GM18858 (cell line): ENCODE results near the gene TMEM244.
"Not testable (repeated sequence)": the region's sequence is repeated elsewhere in the genome, so short reads cannot be mapped to it uniquely, and the experiment has no call there.

Experiments used
- ATAC-seq: cut with Tn5 transposase; IDR thresholded peaks from one replicate; pipeline ENCODE4 v1.9.1; 2021; ENCODE audit not compliant: unreplicated experiment

TMEM244 gene, protein sequence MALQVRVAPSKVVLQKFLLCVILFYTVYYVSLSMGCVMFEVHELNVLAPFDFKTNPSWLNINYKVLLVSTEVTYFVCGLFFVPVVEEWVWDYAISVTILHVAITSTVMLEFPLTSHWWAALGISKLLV

DNA sequence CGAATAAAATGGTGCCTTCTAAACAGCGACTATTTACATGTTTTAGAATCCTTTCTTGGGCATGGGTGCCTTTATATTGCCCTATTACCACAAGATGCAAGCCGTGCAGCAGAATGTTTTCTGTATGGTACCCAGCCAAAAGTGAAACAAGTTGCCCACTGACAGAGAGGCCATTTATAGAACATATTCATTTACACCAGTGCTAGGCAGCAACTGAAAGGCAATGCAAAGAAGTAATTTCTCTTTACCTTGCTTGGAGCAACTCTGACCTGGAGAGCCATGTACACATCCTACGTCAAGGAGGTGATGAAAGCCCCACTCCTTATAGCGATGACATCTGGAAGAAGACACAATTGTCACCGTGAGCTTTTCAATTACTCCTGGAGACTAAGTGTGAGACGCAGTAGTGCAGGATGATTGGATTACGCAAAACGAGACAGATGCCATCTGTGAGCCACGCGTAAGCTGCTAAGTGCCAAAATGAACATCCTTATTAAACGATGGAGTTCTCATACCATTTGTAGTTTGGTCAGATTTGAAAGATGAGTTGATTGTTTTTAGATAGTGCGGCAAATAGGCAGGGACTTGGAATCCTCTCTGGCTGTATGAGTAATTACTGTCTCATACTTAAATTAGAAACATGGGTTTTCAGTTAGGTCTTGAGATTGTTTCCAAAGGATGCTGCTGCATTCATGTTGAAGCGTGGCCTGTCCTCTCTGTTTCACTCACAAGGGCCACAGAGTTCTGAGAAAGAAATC lies at the start of gene TMEM244:
TMEM244 (minus strand) TSS at position 408 of the 758 bp plus-strand sequence; CDS start at position 281, 127 bp downstream.
- no peak for ATAC-seq

DNA sequence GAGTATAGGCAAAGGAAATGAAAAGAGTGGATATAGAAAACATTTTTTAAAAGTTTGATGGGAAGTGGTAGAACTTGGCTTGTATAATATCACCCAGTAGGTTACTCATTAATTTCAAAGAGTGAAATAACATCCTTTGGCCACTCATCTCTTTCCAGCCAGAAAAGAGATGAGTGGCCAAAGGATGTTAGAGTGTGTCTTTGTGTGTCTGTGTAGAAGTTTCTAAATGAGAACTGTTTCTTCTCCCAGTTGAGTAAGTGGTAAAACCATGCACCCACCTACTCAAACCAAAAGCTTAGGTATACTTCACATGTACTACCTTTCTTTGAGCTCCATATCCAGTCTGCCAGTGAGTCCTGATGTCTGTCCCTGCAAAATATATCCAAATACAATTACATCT lies 47.7 kb upstream of the TMEM244 start:
- ATAC-seq = peak; percentile 63

DNA sequence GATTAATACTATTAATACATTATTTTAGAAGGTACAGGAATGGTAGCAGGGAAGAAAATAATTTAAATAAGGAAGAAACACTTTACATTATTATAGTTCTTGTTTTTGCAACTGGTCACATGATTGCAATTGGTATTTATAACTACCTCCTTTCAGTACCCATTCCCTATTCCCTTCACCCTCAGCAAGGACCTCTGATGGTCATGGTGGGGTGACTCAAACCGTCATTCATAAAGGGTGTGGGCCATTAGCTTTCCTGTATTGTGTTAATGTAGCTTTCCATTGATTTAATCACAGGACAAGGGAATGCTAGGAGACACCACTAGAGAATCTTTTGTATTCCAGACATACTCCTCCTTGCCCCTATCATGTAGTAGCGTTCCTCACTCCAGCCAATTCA lies 47.2 kb upstream of the TMEM244 start:
- no peak for ATAC-seq

DNA sequence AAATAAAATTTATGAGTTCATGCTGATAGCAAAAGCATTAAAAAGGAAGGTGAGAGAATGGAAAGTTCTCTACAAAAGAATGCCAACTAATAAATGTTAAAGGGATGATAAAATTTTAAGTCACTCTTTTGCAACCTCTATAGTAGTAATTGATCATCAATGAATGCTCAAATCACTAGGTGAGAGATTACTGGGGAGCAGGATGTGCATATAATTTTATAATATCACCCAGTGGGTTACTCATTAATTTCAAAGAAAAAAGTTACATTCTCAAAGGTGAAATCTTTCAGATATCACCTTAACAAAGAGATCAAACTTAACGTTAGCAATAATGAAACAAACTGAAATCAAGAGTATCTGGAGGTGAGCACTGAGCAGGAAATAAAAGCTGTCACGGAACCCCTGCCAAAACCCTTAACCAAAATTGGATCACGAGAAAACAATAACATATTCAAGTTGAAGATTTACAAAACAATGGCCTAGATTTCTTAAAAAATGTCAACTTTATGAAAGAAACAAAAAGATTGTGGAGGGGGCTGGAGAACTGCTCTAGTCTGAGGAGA lies 45.5 kb upstream of the TMEM244 start:
- ATAC-seq = no peak

DNA sequence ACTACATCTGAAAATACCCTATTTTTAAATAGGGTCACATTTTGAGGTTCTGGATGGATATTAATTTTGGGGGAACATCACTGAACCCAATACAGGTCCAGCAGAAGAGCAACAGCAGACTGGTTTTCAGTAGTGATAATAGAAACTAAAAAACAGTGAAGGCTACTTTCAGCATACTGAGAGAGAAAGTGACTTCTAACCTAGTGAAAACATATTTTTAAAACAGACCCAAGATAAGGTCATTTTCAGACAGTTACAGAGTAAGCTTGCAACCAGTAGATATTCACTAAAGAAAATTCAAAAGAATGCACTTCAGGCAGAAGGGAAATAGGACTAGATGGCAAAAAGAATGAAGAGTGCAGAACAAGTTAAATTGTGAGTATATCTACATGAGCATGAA lies 42.0 kb upstream of the TMEM244 start:
- ATAC-seq = peak; percentile 53

DNA sequence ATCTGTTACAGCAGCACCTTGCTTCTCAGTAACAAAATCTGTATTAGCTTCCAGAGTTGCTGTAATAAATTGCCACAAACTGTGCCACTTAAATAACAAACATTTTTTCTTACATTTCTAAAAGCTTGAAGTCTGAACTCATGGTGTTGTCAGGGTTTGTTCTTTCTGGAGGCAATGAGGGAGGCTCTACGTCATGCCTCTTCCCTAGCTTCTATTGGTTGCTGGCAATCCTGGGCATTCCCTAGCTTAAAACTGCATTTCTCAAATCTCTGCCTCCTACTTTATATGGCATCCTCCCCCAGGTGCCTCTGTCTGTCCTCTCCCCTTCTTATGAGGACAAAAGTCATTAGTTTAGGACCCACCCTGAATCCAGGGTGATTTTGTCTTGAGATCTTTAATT lies 41.6 kb upstream of the TMEM244 start:
- ATAC-seq = no peak

DNA sequence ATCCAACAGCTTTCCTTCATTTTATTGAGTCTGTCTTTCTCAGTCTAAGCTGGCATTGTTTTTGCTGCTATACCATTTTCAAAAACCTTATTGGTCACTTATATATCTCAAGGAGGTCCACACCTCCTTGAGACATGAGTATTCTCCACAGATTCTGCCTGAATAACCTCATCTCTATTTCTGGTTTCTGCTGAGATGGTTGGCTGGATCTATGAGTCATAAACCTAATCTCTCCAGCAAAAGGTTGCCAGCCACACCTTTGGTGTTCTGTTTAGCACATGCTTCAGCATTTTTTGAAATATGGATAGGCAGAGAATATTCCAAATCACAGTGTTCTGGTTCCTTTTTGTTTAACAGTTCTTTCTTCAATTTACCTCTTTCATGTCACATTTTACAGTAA lies 40.8 kb upstream of the TMEM244 start:
- peak; percentile 53 for ATAC-seq

DNA sequence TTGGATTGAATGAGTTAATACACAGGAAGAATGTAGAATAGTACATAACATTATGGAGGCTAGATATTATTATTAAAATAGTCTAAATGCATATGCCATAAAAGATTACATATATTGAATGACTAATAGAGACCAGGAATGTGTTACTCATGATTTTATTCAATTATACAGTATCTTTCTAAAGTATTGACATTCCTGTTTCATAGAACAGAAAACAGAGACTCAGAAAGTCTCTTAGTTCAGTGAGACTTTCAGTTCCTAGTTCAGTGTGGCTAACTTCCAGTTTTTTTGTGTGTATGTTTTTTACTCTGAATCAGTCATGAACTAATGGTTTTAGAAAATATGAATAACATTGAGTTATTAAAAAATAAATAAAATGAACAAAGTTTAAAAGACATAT lies 34.6 kb upstream of the TMEM244 start:
- ATAC-seq = peak; percentile 74

DNA sequence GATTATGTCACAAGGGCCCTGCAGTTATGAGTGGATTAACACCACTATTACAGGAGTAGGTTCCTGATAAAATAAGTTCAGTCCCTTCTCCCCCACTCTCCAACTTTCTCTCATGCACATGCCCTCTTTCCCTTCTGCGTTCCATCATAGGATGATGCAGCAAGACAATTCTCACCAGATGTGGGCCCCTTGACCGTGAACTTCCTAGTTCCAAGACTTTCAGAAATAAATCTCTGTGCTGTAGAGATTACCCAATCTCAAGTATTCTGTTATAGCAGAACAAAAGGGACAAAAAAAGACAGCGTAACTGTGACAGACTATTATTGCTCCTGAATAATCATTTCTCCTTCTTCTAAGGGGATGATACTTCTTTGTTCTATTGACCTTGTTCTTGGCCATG lies 33.8 kb upstream of the TMEM244 start:
- no peak for ATAC-seq

DNA sequence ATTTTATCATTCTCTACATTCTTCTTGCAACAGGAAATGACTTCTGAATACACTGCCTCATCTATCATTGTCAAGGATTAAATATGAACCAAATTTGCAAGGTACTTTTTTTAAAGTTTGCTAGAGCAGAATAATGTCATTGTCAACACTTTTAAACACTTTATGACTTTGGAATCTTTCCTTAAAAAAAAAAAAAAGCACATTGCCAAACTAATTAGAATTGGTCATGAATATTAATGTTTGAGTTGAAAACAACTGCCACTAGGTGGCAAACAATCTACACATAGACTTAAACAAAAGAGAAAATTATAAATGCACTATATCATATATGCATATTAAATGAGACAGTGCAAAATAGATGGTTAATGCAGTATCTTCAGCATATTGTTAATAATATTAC lies 32.5 kb upstream of the TMEM244 start:
- no peak for ATAC-seq

DNA sequence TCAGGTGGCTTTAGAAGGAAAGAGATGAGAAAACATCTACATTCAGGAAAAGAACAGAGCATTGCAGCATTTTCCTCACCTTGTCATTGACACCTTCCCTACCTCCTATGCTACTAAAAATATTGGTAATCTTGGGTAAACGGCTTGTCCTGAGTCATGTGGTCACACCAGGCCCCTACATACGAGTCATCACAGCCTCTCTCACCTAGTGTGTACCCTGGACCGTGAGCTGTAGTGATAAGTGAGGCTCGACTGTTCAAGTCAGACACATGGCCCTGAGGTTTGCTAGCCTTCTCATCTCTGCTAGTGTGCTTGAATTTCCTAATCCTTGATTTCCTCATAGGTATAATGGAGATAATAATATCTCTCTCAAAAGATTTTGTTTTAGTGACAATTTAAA lies 29.6 kb upstream of the TMEM244 start:
- ATAC-seq = no peak

DNA sequence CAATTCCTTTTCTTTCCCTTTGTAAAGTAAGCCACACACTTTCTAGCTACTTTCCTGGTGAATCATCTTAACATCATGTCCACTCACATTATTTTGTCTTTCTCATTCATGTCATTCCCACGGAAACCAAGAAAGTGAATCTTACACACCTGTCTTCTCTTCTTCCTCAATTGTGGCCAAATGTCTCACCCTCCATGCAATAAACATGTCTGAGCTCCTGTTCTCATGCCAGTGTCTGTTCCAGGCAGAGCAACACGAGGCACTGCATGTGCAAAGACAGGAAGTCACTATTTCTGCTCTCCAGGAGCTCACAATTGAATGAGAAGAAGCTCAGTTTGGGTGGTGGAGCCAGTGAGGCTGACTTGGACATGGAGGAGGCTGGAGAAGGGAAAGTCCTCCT lies 29.0 kb upstream of the TMEM244 start:
- ATAC-seq = peak; percentile 51

DNA sequence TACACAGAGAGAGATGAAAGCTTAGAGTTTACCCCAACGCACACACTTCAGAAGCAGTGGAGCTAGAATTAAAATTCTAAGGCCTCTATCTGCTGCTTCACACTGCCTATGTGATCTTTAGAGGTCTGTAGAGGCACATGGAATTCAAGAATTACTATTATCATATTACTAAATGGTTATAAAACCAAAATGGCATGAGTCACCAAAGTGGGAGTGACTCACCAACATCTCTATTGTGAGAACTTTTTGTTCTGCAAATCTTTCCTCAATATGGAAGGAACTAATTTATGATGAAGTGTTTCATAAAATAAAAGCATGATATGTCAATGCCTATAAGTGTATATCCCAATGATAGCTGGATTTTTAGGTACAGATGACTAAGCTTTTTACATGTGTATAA lies 28.5 kb upstream of the TMEM244 start:
- ATAC-seq = no peak

DNA sequence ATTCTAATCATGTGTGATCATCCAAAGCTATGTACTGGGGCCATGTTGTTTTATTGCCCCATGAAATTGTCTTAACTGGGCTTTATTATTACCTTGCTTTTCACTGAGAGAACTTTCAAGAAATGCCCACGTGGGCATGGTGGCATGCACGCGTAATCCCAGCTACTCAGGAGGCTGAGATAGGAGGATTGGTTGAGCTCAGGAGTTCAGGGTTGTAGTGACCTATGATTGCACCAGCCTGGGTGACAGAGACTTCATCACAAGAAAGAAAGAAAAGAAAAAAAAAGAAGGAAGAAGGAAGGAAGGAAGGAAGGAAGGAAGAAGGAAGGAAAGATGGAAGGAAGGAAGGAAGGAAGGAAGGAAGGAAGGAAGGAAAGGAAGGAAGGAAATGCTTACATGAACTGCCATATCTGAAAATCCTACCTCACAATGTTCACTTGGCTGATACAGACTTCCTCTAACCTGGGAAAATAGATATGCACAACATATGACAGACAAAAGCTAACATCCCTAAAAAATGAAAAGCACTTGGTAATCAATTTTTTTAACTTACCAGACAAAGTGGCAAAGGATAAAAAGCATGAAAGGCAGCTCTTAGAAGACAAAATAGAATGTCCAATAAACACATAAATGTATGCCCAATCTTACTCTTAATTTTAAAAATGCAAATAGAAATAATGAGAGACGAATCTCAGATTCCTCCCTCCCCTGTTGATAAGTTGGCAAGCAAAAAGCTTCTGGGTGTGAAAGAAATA lies 25.5 kb upstream of the TMEM244 start:
- ATAC-seq = no peak

DNA sequence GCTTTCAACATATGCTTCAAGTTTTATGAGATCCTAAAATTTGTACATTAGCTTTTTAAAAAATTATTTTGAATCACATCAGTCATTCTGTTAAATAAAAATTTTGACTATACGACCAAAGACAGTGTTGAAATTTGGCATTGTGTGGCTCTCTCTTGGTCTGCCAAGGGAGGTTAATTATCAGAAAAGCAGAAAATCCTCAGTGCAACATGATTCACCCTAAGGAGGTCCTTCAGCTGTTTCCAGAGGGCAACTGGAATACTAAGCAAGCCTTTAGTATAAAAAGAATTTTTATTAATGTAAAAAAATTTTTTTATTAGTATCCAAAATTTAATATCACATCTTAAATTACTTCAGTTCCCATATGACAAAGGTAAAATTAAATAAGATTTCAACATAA lies 23.1 kb upstream of the TMEM244 start:
- ATAC-seq = no peak

DNA sequence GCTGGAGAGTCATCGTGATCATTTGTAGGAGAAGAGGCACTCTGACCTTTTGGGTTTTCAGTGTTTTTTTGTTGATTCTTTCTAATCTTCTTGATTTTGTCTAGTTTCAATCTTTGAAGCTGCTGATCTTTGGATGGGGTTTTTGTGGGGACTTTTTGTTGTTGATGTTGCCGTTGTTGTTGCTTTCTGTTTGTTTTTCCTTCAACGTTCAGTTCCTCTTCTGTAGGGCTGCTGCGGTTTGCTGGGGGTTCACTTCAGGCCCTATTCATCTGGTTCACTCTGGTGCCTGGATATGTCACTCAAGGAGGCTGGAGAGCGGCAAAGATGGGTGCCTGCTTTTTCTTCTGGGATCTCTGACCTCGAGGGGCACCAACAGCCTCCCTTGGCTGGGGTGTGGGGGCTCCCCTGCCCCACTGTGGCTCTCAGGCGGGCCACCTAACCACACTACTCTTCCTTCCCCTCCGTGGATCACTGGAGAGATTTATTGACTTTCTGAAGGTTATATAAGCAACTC lies 21.5 kb upstream of the TMEM244 start:
- ATAC-seq = peak; percentile 88

DNA sequence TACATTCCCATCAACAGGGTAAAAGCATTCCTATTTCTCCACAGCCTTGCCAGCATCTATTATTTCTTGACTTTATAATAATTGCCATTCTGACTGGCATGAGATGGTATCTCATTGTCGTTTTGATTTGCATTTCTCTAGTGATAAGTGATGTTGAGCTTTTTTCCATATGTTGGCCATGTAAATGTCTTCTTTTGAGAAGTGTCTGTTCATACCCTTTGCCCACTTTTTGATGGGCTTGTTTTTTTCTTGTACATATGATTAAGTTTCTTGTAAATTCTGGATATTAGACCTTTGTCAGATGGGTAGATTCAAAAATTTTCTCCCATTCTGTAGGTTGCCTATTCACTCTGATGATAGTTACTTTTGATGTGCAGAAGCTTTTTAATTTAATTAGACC lies 16.8 kb upstream of the TMEM244 start:
- not testable (repeated sequence) for ATAC-seq

DNA sequence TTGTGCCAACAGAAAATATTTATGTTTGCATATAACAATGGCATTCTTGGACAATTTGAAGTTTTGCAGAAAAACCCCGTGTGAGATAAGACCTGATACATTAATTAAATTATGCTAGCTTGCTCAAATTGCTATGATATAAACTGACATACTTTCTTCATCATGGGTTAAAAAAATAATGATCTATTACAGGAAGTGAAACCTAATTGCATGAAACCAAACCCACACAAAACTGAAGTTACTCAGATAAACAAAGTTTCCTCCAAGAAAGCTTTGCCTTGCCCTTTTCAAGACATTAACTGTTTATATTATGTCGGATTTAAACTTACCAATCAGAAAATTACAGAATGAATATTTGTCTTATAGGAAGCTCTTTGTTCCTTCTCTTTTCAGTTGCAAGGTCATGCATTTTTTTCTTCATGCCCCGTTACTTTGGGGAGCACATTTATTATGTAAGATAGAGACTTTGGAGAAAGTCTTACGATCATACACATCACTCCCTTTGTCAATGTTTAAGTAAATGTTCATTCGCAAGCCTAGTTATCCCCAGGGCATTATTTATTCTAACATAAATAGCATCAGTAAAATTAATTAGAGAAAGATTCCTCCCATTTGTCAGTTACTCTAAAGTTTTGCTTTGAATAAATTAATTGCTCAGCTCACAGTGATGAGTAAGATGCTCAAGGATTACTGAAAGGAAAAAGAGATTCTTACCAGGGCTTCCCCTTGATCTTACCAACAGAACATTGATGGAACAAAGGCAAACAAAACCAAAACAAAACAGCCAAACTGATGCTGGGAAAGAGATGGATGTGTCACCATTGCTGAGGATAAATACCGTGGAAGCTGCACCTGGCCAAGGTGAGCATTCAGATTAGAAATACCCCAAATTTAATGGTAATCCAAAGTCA lies 14.8 kb upstream of the TMEM244 start:
- peak; percentile 92 for ATAC-seq

DNA sequence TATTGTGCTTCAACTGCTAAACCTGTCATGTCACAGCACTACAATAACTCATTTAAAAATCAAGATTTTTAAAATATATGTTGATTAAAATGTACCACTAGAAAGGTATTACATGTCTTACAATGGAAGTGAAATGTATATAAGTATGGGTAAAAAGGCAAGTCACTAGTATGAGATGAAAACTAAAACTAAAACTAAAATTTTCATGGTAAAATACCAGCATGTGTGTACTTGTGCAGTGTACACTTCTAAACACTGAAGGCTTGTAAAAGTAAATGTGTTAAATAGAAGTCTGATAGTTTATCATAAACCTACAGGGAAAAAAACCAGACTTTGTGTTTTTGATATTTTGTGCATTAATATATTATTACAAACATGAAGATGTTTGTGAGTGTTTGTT lies 13.7 kb upstream of the TMEM244 start:
- ATAC-seq = no peak

DNA sequence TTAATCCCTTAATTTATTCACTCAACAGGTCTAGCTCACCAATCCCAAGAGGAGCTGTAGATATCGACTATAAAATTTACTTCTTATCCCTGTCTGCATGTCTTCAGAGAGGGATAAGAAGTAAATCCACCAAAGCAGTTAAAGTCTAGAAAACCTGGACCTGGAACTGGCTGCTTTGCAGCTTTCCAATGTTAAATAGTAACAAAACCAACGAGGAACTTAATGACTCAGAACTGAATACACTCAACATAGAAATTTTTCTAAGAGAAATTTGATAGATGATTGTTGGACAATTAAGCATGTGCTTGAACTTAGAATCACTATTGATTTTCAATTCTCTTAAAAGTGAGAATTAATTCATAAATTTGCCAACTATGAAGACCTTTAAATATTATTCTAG lies 11.5 kb upstream of the TMEM244 start:
- no peak for ATAC-seq

DNA sequence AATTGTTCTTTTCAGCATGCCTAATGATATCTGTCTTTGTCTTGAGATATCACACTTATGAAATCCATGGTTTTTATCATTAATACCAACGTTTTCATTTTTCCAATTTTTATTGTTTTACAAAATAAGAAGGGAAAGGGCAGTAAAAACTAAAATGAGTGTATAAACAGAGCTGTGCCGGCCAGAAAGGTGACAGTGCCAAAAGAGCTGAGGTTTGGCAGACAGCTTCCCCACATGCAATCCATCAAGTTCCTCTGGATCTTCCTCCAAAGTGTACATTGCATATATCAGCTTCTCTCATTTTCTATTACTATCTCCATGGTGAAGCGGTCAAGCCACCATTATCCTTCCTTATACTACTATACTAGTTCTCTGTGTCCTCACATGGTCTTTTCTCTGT lies 10.1 kb upstream of the TMEM244 start:
- ATAC-seq = no peak
